Prostate gland (tissue), 2 donors: ENCODE data around the gene PGBD2. TPM values are rescaled to one million over a fixed set of nuclear protein-coding genes. Genes with fewer than 3 reads are reported as not detected.
A peak's percentile ranks its signal among the peaks of the same experiment; 100 is the strongest.

Experiments used
- DNase-seq: peaks from one replicate; pipeline ENCODE4 v3.0.0-alpha.2; 2019; ENCODE audit warnings: low spot score
- H3K27ac ChIP-seq, 2 donors: fragments of 200-600 bp; sonication (generic); 2 replicates each; pipeline ENCODE4 v1.5.1; 2017 to 2019
- H3K27me3 ChIP-seq: fragments of 200-600 bp; sonication (generic); replicated peaks from 2 replicates; pipeline ENCODE4 v1.5.1; 2019; ENCODE audit not compliant: insufficient read depth
- H3K36me3 ChIP-seq, 2 donors: fragments of 200-600 bp; sonication (generic); 1 replicate in 1 of 2; 2 replicates in 1 of 2; pipeline versions ENCODE4 v1.5.1 to v1.8.1; 2017 to 2019
- H3K4me1 ChIP-seq: fragments of 200-600 bp; sonication (generic); replicated peaks from 2 replicates; pipeline ENCODE4 v1.5.1; 2019
- H3K4me3 ChIP-seq, 2 donors: fragments of 200-600 bp; sonication (generic); 2 replicates each; pipeline ENCODE4 v1.5.1; 2017 to 2019
- H3K9me3 ChIP-seq: fragments of 200-600 bp; sonication (generic); 2 replicates; pipeline ENCODE4 v1.5.1; 2017
- POLR2A ChIP-seq: fragments of 450-650 bp; IDR thresholded peaks from one replicate; pipeline ENCODE4 v1.6.1; 2016; ENCODE audit warnings: antibody characterized with exemption, mild to moderate bottlenecking
- POLR2AphosphoS5 ChIP-seq: sonication (generic); formaldehyde crosslinking; IDR thresholded peaks from one replicate; pipeline ENCODE4 v1.6.1; 2017; ENCODE audit warnings: antibody characterized with exemption
- WGBS: methylation state at CpG from one replicate; pipeline ENCODE4 v1.1.5; 2018; 5-methylcytosine and 5-hydroxymethylcytosine counted together
- intact Hi-C: fragments of 100-400 bp; cut with DNase I; formaldehyde crosslinking; loops from one replicate; pipeline ENCODE4 v1.14.2; 2022
- total RNA-seq, 2 donors: library from RNA; depleted of rRNA; stranded (reverse); fragments of >200 nt; gene quantifications; one replicate each; pipeline ENCODE4 v1.1.0, GENCODE V29; 2016
- TF ChIP-seq, protein P1 (sequence below), 4 experiments: fragments of 200-600 bp in 2 of 4; fragments of 450-650 bp in 2 of 4; sonication (generic) in 2 of 4; IDR thresholded peaks; 1 replicate in 3 of 4; 2 replicates in 1 of 4; pipeline ENCODE4 v1.5.1; 2016 to 2019; ENCODE audit warnings: antibody characterized with exemption in 4 of 4, mild to moderate bottlenecking in 2 of 4, moderate library complexity in 2 of 4

PGBD2 gene
- total RNA-seq = 10 to 100 TPM in 1 of 2 donors, 1 to 10 TPM in 1; 8.6 to 12.6 TPM

DNA sequence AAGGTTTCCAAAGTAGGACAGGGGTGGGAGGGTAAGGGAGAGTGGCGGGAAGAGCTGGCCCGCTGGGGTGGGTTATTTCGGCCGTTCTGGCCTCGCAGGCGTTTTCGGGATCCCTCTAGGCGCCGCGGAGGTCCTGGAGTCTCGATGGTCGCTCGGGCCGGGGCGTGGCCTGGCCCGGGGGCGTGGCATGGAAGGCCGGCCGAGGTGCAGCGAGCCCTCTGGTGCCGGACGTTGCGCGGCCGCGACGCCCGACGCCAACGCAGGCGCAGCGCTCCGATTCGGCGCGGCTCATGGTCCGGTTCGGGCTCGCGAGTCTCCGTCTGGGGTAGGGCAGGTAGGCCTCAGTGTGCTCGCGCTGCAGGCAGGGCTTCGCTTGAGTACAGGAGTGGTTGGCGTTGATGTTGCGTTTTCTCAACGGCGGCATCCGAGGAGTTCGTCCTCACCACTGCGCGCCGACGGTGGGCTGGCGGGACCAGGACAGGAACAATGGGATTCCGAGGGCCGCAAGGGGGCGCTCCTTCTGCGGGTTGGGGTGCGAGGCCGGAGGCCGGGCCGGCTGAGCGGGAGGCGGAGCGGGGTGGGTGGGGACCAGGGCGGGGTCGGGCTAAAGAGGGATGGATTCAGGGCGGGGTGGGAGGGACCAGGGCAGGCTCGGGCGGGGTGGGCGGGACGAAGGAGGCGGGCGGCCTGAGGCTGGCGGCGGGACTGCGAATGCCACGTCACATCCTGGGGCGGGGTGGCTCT lies at the start of gene PGBD2:
Gene PGBD2, plus strand, starts transcription at position 227 of the 744 bp plus-strand sequence. CDS start 7,628 bp downstream, outside the sequence.
- 2% methylated on average over 26 of the region's 80 CpGs for WGBS
- DNase-seq = peak; percentile 88
- no peaks in the 10 kb centered on the region for H3K4me1 ChIP-seq
- no peaks in the 10 kb centered on the region for H3K36me3 ChIP-seq
- TF ChIP-seq POLR2A = peak; percentile 74
- peak; percentile 48 for TF ChIP-seq POLR2AphosphoS5
- TF ChIP-seq, protein P1, sequence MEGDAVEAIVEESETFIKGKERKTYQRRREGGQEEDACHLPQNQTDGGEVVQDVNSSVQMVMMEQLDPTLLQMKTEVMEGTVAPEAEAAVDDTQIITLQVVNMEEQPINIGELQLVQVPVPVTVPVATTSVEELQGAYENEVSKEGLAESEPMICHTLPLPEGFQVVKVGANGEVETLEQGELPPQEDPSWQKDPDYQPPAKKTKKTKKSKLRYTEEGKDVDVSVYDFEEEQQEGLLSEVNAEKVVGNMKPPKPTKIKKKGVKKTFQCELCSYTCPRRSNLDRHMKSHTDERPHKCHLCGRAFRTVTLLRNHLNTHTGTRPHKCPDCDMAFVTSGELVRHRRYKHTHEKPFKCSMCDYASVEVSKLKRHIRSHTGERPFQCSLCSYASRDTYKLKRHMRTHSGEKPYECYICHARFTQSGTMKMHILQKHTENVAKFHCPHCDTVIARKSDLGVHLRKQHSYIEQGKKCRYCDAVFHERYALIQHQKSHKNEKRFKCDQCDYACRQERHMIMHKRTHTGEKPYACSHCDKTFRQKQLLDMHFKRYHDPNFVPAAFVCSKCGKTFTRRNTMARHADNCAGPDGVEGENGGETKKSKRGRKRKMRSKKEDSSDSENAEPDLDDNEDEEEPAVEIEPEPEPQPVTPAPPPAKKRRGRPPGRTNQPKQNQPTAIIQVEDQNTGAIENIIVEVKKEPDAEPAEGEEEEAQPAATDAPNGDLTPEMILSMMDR (IDR thresholded peaks at IDR 0.05) = peak; percentile 34 to 79 (median 68)
- H3K4me3 ChIP-seq = peak within 1 kb of the TSS; percentile 39 to 53
- peak within 1 kb of the TSS; percentile 78 to 88 for H3K27ac ChIP-seq
- no peaks in the 10 kb centered on the region for H3K27me3 ChIP-seq
- no peaks in the 10 kb centered on the region for H3K9me3 ChIP-seq
- intact Hi-C loops = no loop called here

DNA sequence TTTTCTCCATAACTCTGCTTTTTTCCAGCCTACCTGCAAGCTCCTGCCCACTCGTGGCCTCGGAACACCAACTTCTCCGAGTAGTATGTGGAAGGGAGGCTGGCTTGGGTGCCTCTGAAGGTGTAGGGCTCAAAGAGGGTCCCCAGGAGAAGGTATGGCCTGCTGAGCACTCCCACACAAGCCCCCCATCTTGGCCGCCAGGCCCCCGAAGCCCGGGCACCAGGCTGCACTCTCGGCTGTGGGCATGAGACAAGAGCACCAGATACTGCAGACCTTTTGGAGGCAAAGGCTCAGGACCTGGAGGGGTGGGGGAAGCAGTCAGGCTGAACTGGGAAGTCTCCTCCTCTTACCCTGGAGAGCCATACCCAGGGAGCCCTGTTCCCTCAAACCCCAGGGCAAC lies 48.8 kb upstream of the PGBD2 start:
- no peaks in the 10 kb centered on the region for H3K9me3 ChIP-seq
- 74% methylated on average over 7 of the region's 7 CpGs for WGBS
- peak overlapping the region in 1 of 2 donors; percentile 45 for H3K4me3 ChIP-seq
- no peaks in the 10 kb centered on the region for H3K27me3 ChIP-seq
- DNase-seq = no peak
- no peak for TF ChIP-seq POLR2AphosphoS5
- TF ChIP-seq, protein P1 (IDR thresholded peaks at IDR 0.05) = no peak
- TF ChIP-seq POLR2A = no peak
- peaks cover 3% of the 10 kb centered on the region for H3K4me1 ChIP-seq
- H3K36me3 ChIP-seq = peaks cover 0 to 4% of the 10 kb centered on the region in 2 donors
- peak overlapping the region; percentile 86 to 93 for H3K27ac ChIP-seq
- intact Hi-C loops = no loop called here

DNA sequence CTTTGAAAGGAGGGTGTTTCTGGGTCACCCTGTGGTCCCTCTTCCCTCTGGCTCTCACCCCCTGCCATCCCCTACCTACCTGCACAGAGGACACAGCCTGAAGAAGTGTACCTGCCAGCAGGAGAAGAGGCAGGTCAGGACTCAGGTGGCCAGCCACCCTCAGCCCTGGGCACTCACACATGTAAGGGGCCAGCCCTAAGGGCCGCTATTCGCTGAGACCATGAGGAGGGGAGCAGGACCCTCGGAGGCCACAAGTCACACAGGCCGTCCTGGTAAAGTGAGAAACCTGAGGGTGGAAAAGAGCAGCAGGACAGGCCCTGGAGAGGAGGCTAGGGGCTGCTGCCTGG lies 48.3 kb upstream of the PGBD2 start:
- H3K4me3 ChIP-seq = peak overlapping the region; percentile 45 to 46
- intact Hi-C loops = loop anchor here (2.0 kb wide), 1 partner anchor 15 kb away; no protein-coding TSS in a partner anchor
- WGBS = 14% methylated on average over 4 of the region's 4 CpGs
- H3K36me3 ChIP-seq = peaks cover 0 to 4% of the 10 kb centered on the region in 2 donors
- H3K9me3 ChIP-seq = no peaks in the 10 kb centered on the region
- peaks cover 3% of the 10 kb centered on the region for H3K4me1 ChIP-seq
- TF ChIP-seq, protein P1 (IDR thresholded peaks at IDR 0.05) = no peak
- no peak for TF ChIP-seq POLR2AphosphoS5
- no peak for TF ChIP-seq POLR2A
- no peaks in the 10 kb centered on the region for H3K27me3 ChIP-seq
- peak overlapping the region; percentile 86 to 93 for H3K27ac ChIP-seq
- no peak for DNase-seq

DNA sequence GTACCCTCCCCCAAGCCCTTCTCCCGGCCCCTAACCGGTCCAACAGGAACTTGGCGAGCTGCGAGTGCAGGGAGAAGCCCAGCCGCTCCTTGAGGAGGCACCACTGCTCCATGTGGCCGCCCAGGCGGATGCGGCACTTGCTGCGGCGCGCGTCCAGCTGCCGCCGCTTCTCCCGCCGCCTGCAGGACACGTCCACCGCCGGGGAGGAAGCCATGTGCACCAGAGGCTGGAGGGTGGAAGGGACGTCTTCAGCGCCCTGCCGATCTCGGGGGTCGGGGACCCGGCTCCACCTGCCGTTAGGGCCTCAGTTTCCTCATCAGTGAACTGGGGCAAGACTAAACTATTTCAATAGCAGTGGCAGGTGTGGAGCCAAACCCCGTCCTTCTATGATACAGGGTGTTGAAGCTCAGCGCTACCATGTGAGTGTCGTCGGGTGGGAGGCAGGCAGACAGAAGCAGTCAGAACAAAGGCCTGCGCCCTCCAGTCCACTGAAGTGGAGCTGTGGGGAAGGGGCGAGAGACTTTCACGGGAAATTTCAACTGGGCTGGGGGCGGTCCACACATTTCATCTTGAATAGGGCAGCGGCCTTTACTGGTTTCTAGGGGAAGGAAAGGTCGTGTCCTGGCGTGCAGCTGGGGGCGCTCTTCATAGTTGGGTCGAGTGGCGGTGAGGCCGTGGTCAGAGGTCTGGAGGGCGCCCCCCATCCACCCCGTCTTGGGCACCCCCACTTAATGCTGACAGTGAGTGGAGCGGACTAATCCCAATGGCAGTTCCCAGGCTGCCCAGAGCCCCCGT lies 47.7 kb upstream of the PGBD2 start:
- H3K36me3 ChIP-seq = peaks cover 0 to 4% of the 10 kb centered on the region in 2 donors
- peak; percentile 78 for DNase-seq
- intact Hi-C loops = loop anchor here (2.0 kb wide), 1 partner anchor 15 kb away; no protein-coding TSS in a partner anchor
- H3K9me3 ChIP-seq = no peaks in the 10 kb centered on the region
- under 1% methylated on average over 42 of the region's 45 CpGs for WGBS
- no peaks in the 10 kb centered on the region for H3K27me3 ChIP-seq
- H3K4me3 ChIP-seq = peak overlapping the region; percentile 45 to 46
- H3K27ac ChIP-seq = peak overlapping the region; percentile 86 to 93
- peaks cover 3% of the 10 kb centered on the region for H3K4me1 ChIP-seq
- peak; percentile 67 for TF ChIP-seq POLR2AphosphoS5
- TF ChIP-seq POLR2A = peak; percentile 46
- TF ChIP-seq, protein P1 (IDR thresholded peaks at IDR 0.05) = peak in 3 of 4 experiments; percentile 28 to 63 (median 47)
